HG03439 (cell line): Measurements from ENCODE around the gene RGS7.
A peak's percentile ranks its signal among the peaks of the same experiment; 100 is the strongest.
"Not testable (repeated sequence)": the region's sequence is repeated elsewhere in the genome, so short reads cannot be mapped to it uniquely, and the experiment has no call there.

Experiments
- ATAC-seq: cut with Tn5 transposase; IDR thresholded peaks from one replicate; pipeline ENCODE4 v1.9.1; 2021; ENCODE audit warnings: mild to moderate bottlenecking, moderate library complexity; ENCODE audit not compliant: unreplicated experiment

RGS7 gene

GRCh38 chr1:240743705-240744104 lies 613.3 kb downstream of the RGS7 start:
- no peak for ATAC-seq

DNA sequence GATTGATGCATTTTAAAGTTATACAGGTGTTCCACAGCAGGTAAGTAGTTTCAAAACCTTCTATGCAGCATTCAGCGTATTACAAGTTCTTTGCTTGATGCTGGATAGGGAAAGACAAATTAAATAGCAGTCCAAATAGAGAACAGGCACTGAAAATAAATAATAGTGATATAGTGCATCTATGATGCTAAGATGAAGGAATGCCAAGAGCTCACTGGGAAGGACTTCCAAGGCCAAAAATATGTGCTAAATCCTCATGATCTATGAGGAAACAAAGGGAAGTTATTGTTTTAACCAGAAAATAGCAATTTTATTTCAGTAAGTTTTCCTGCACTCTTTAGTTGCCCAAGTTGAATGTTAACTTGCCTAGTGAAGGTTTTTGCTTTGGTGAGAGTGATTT lies 617.3 kb downstream of the RGS7 start:
- no peak for ATAC-seq

DNA sequence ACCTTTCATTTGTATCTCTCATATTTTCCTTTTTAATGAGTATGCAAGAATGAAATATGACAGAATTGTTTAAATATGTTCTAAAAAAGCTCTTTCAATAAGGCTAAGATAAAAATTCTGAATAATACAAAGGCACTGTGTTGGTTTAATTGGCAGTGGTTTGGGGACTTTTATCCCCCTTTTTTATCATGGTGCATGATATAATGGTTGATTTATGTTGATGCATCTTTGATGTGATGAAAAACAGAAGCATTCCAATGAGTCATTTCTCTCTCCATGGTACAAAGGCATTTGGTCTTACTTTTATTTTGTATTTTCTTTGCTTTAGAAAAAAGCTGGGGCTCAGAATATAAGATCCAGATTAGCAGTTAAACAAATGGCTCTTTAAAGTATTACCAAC lies 617.9 kb downstream of the RGS7 start:
- ATAC-seq, result no peak

DNA sequence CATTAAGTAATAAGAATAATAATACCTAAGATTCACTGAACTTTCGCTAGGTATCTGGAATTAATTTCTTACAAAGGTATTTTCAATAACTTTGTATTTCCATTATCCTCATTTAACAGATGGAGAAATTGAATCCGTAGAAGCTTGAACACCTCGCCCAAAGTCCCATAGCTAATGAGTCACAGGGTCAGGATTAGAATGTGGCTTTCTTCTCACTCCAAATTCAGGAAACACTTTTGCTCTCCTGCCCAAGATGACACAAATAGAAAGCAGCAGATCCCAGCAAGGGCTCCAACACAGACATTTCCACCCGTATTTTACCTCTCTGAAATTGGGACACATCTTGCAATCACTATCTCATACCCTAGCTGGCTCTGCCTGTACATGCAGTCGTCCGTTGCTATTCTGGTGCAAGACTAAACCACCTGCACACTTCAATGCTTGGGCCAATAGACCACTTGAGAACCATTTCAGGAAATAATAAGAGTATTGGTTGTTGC lies 619.2 kb downstream of the RGS7 start:
- ATAC-seq, result no peak

GRCh38 chr1:240737298-240737697 lies 619.7 kb downstream of the RGS7 start:
- ATAC-seq, result no peak

GRCh38 chr1:240734705-240735104 lies 622.3 kb downstream of the RGS7 start:
- not testable (repeated sequence) for ATAC-seq

GRCh38 chr1:240734001-240734400 lies 623.0 kb downstream of the RGS7 start:
- ATAC-seq, result no peak

GRCh38 chr1:240732390-240732789 lies 624.6 kb downstream of the RGS7 start:
- ATAC-seq, result peak; percentile 87
